ENCODE results near the gene DNAJB1.

DNAJB1 gene

GRCh38 chr19:14472202-14472938, 45.8 kb downstream of the DNAJB1 start:
- peak; percentile 76 to 86 for DNase-seq

- DNase-seq: no peak
Observed at GRCh38 chr19:14471436-14472187, 46.6 kb downstream of the DNAJB1 start.

DNA sequence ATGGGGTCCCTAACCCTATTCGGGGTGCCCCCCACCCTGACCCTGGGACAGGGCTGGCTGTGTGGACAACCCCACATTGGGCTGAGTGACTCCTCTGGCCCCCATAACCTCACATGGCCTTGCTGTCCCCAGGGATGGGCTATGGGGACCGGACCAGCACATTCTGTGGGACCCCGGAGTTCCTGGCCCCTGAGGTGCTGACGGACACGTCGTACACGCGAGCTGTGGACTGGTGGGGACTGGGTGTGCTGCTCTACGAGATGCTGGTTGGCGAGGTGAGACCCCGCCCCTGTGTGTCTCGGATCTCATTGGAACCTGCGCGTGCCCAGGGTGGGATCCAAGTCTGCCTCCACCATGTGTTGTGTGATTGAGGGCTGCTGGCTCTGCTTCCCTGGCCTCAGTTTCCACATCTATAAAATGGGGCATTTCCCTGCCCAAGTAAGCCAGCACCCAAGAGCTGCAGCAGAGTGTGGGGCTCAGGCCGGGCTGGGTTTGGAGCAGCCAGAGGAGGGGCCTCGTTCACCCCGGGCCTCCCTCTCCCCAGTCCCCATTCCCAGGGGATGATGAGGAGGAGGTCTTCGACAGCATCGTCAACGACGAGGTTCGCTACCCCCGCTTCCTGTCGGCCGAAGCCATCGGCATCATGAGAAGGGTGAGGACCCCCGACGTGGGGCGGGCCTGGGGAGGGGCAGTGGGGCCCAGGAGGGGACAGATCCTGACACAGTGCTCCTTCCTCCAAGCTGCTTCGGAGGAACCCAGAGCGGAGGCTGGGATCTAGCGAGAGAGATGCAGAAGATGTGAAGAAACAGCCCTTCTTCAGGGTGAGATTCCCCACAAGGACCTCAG, 47.9 kb downstream of the DNAJB1 start:
- no peak for DNase-seq

DNA sequence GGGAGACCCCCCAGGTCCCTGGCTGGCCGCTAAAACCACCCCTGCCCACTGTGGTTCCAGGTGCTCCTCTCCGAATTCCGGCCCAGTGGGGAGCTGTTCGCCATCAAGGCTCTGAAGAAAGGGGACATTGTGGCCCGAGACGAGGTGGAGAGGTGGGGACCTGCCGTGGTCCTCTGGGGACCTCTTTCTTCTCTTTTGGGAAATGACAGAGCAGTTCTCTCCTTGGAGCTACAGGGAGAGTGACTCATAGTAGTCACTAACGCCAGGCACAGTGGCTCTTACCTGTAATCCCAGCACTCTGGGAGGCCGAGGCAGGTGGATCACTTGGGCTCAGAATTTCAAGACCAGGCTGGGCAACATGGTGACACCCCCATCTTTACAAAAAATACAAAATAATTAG, 50.4 kb downstream of the DNAJB1 start:
- DNase-seq: no peak

GRCh38 chr19:14467391-14467790, 50.8 kb downstream of the DNAJB1 start:
- no peak for DNase-seq

Data from CD4-positive, alpha-beta T cell treated with Interferon alpha-2 for 1 hour (primary cell).